ENCODE data around the gene PBLD.
"Not testable (repeated sequence)": the region's sequence is repeated elsewhere in the genome, so short reads cannot be mapped to it uniquely, and the experiment has no call there.

PBLD gene

GRCh38 chr10:68330852-68331454 is 1.8 kb downstream of the PBLD start:
- DNase-seq = peak in 1 of 4 experiments; percentile 8

- DNase-seq = no peak
Measured at GRCh38 chr10:68329506-68329861, 3.2 kb downstream of the PBLD start.

GRCh38 chr10:68327889-68328786 is 4.6 kb downstream of the PBLD start:
- DNase-seq = no peak

- DNase-seq = not testable (repeated sequence)
Measured at GRCh38 chr10:68324396-68324795, 8.3 kb downstream of the PBLD start.

GRCh38 chr10:68318331-68319059 is 14.2 kb downstream of the PBLD start:
- DNase-seq = no peak

- no peak for DNase-seq
Measured at GRCh38 chr10:68315582-68315981, 17.1 kb downstream of the PBLD start.

- not testable (repeated sequence) for DNase-seq
Measured at GRCh38 chr10:68314930-68315329, 17.8 kb downstream of the PBLD start.

GRCh38 chr10:68310531-68310930 is 22.2 kb downstream of the PBLD start:
- DNase-seq = no peak

GRCh38 chr10:68305854-68306253 is 26.9 kb downstream of the PBLD start:
- DNase-seq = no peak

GRCh38 chr10:68303849-68304412 is 28.8 kb downstream of the PBLD start:
- DNase-seq = no peak

GRCh38 chr10:68302871-68303270 is 29.9 kb downstream of the PBLD start:
- DNase-seq = no peak

- DNase-seq = no peak
Measured at GRCh38 chr10:68302503-68302823, 30.3 kb downstream of the PBLD start.

- no peak for DNase-seq
Measured at GRCh38 chr10:68301790-68302502, 30.8 kb downstream of the PBLD start.

GRCh38 chr10:68301301-68301700 is 31.4 kb downstream of the PBLD start:
- DNase-seq = no peak

GRCh38 chr10:68296843-68297663 is 35.7 kb downstream of the PBLD start:
- DNase-seq = no peak

- no peak for DNase-seq
Measured at GRCh38 chr10:68290736-68291135, 42.0 kb downstream of the PBLD start.

GRCh38 chr10:68288717-68289116 is 44.0 kb downstream of the PBLD start:
- DNase-seq = no peak

- no peak for DNase-seq
Measured at GRCh38 chr10:68284062-68285001, 48.4 kb downstream of the PBLD start.

GRCh38 chr10:68280758-68281157 is 52.0 kb downstream of the PBLD start:
- no peak for DNase-seq

GRCh38 chr10:68278906-68279753 is 53.6 kb downstream of the PBLD start:
- not testable (repeated sequence) for DNase-seq
